A549 treated with GW870086 at 1 μM for 4 hours (cell line): Measurements from ENCODE around the gene FYCO1. TPM values are rescaled to one million over a fixed set of nuclear protein-coding genes. Genes with fewer than 3 reads are reported as not detected.

Source experiments
- total RNA-seq: library from RNA; stranded (reverse); fragments of 200-300 nt; extraction: Qiagen RNA extraction; gene quantifications from 5 replicates; pipeline ENCODE4 v1.2.3, GENCODE V29; 2022; ENCODE audit warnings: low read depth

FYCO1 gene
- 4.0 to 5.4 TPM (median 4.9 TPM) in 5 replicates for total RNA-seq

DNA sequence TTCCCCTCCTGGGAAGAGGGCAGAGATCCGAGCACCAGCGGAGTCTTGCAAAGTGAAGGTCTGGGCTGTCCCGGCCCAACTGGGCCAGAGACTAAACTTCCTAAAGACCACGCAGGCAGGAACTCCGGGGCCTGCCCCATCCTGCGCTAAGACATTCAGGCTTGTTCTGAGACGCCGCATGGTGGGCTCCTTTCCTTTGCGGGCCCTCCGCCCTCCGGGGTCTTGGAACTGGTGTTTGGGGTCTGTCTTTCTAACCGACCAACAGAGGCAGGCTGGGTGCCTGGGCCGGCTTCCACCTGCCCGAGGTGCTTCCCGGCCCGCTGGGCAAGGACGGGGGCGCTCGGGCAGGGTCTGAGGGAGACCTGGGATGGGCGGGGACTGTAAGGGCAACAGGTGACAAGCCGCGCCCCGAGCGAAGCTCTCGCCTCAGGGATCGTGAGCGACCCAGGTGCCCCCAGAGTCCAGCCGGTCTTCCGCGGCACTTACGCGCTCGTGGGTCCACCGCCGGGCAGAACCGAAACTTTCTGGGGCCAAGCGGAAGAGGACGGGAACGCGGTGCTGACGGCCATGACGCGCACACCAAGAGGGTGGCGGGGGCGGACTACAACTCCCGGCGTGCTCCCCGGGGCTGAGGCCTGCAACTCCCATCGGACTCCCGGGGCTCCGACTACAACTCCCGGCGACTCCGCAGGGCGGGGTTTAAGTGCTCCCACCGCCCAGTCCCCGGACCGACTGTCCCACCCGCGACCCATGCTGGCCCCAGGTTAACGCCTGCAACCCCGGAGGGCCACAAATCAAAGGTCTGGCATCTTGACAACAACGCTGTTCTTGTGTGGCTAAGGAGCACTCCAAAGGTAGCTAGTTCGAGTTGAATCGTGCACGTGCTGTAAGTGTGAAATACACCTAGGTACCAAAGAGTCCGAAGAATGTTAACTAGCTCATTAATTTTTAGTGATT, at the start of gene FYCO1:
FYCO1 (minus strand) TSS at position 589 of the 957 bp plus-strand sequence. CDS start 10,914 bp downstream, outside the sequence.

DNA sequence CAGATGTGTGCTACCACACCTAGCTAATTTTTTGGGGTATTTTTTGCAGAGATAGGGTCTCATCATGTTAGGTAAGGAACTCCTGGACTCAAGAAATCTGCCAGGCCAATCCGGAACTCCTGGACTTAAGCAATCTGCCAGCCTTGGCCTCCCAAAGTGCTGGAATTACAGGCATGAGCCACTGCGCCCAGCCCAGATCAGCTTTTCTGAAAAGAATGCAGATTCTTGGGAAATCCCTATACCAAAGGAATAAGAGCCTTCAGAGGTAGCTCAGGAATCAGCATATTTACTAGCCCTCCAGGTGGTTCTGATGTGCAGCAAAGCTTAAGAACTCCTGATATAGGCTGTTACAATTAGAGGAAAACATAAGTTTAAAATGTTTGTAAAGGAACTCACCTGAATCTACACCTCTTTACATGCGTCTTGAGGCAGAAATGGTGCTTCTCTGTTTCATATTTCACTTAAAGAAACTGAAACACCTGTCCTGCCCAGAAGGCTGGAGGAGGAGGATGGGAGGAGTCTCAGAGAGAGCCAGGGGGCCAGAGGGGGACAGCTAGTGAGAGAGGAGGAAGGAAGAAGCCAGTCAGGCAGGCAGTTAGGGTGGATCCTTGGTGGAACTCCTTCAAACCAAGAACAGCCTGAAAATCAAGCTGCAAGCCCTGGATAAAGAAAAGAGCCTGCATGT, 31.5 kb upstream of the FYCO1 start, which contains the start of gene XCR1:
XCR1 (minus strand) TSS at position 463 of the 685 bp plus-strand sequence. CDS start 5,536 bp downstream, outside the sequence.

DNA sequence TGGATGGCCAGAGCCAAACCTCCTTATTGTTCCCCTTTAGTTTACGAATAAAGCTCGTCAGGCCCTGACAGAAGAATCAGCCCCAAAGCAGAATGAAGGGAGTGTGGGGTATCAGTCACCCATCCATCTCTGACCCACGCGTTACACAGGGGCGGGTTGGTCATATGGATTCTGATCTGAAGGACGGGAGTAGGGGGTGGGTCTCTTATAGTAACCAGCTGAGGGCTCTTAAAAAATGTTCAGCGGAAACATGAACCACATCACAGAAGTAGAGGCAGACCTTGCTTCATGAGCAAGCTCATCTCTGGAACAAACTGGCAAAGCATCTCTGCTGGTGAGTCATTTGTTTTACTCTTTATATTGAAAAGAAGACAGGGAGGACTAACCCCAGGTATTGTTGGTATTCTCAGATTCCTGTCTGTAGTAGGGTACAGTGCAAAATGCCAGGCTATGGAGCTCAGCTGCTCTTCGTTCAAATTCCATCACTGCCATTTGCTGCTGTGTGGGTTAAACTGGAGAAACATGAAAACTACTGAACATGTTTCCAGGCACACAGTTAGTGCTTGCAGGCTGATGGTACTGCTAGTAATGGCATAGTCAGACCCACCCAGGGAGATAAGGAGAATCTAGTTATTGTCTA, 52.3 kb downstream of the FYCO1 start, which contains the start of gene CXCR6:
CXCR6 (plus strand) TSS at position 258 of the 640 bp plus-strand sequence. CDS start 3,018 bp downstream, outside the sequence.

DNA sequence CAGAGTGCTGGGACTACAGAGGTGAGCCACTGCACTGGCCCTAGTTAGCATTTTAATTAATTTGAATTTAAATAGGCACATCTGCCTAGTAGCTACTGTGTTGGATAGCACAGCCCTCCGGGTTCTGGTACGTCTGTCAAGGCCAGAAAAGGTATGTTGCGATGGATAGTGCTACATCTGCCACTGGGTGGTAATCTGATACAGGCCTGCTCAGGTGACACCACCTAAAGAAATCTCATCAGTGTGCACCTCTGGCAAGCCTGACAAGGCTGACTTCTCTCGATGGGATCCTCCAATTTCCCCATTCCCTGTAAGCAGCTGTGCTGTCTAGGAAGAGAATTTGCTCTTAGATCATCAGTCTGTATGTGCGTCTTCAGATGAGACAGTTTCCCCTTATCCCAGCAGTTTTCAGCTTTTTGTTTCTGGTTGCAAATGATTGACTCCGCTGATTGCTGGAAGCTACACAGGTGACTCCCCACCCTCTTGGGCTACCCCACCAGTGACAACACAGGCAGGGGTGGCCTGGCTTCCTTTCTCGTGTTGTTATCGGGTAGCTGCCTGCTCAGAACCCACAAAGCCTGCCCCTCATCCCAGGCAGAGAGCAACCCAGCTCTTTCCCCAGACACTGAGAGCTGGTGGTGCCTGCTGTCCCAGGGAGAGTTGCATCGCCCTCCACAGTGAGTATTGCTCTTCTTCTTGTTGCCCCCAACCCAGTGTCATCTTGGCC, 109.5 kb downstream of the FYCO1 start, which contains the start of gene CCR9:
CCR9 (plus strand) TSS at position 565 of the 727 bp plus-strand sequence. CDS start 8,391 bp downstream, outside the sequence.

Other genes with a start within 250 kb of the FYCO1 start
- gene SLC6A20, start 199.3 kb downstream of the FYCO1 start, total RNA-seq: 0.03 to 0.07 TPM (median 0.04 TPM) in 4 of 5 replicates, not detected in the other
- 12.2 to 17.1 TPM (median 15.1 TPM) in 5 replicates for gene LZTFL1, start 153.7 kb downstream of the FYCO1 start, total RNA-seq
- not detected in 5 replicates for gene CCR9, start 109.3 kb downstream of the FYCO1 start, total RNA-seq
- not detected in 5 replicates for gene CXCR6, start 52.4 kb downstream of the FYCO1 start, total RNA-seq
- gene XCR1, start 31.7 kb upstream of the FYCO1 start, total RNA-seq: not detected in 5 replicates
- not detected in 5 replicates for gene CCR1, start 212.5 kb upstream of the FYCO1 start, total RNA-seq
- gene CCR3, start 246.6 kb upstream of the FYCO1 start, total RNA-seq: not detected in 5 replicates